PC-9 (cell line): ENCODE results near the gene STUB1. TPM values are rescaled to one million over a fixed set of nuclear protein-coding genes. Genes with fewer than 3 reads are reported as not detected.

Experiments used
- Bru-seq: library from RNA; stranded (reverse); fragments of 400-500 nt; gene quantifications from one replicate; lab custom pipeline; 2021; lab: Mats Ljungman, UMichigan
- BruChase-seq, 2 experiments: library from RNA; stranded (reverse); fragments of 400-500 nt; gene quantifications; one replicate each; lab custom pipeline; 2021; lab: Mats Ljungman, UMichigan
- BruUV-seq: library from RNA; stranded (reverse); fragments of 400-500 nt; replicated peaks from 2 replicates; lab custom pipeline; 2021; lab: Mats Ljungman, UMichigan
- CTCF ChIA-PET: fragments of 300-600 bp; sonication (Branson Sonifier 250); formaldehyde crosslinking; loops from one replicate; lab custom pipeline; 2022; ENCODE audit warnings: antibody characterized with exemption; lab: Charles Lee
- POLR2A ChIA-PET: fragments of 300-600 bp; sonication (Branson Sonifier 250); formaldehyde crosslinking; loops from one replicate; lab custom pipeline; 2022; ENCODE audit warnings: antibody characterized with exemption; ENCODE audit not compliant: unreplicated experiment; lab: Charles Lee
- DNase-seq, 2 experiments: peaks; one replicate each; pipeline versions ENCODE4 v3.0.0 to v3.0.0-alpha.2; 2015 to 2022; ENCODE audit warnings: mixed read lengths in 1 of 2
- H2AFZ ChIP-seq: fragments of 200-600 bp; sonication (generic); 2 replicates; pipeline ENCODE4 v1.8.1; 2017; ENCODE audit warnings: antibody characterized with exemption
- H3F3A ChIP-seq: fragments of 200-600 bp; sonication (generic); 2 replicates; pipeline ENCODE4 v1.8.1; 2017; ENCODE audit warnings: antibody characterized with exemption, mild to moderate bottlenecking, low read depth; ENCODE audit not compliant: insufficient read depth
- H3K27ac ChIP-seq: fragments of 200-600 bp; sonication (generic); 2 replicates; pipeline ENCODE4 v1.6.1; 2016; ENCODE audit warnings: mixed run types
- H3K27me3 ChIP-seq: fragments of 200-600 bp; sonication (generic); 2 replicates; pipeline ENCODE4 v1.6.1; 2016; ENCODE audit warnings: low read depth, mixed run types; ENCODE audit not compliant: insufficient read depth
- H3K36me3 ChIP-seq: fragments of 200-600 bp; sonication (generic); 2 replicates; pipeline ENCODE4 v1.6.1; 2016; ENCODE audit warnings: low read depth, mixed run types
- H3K4me1 ChIP-seq: fragments of 200-600 bp; sonication (generic); replicated peaks from 2 replicates; pipeline ENCODE4 v1.6.1; 2016; ENCODE audit warnings: mixed run types; ENCODE audit not compliant: insufficient read depth
- H3K4me2 ChIP-seq: fragments of 200-600 bp; sonication (generic); 2 replicates; pipeline ENCODE4 v1.6.1; 2017; ENCODE audit warnings: mixed run types
- H3K4me3 ChIP-seq: fragments of 200-600 bp; sonication (generic); 2 replicates; pipeline ENCODE4 v1.6.1; 2016; ENCODE audit warnings: mixed run types
- H3K79me2 ChIP-seq: fragments of 200-600 bp; sonication (generic); 2 replicates; pipeline ENCODE4 v1.6.1; 2017; ENCODE audit warnings: low read depth, mixed run types
- H3K9me2 ChIP-seq: fragments of 200-600 bp; sonication (generic); 2 replicates; pipeline ENCODE4 v1.8.1; 2017; ENCODE audit warnings: mild to moderate bottlenecking; ENCODE audit not compliant: insufficient read depth
- H3K9me3 ChIP-seq: fragments of 200-600 bp; sonication (generic); 2 replicates; pipeline ENCODE4 v1.8.1; 2016; ENCODE audit warnings: low read depth; ENCODE audit not compliant: insufficient read depth
- H4K20me1 ChIP-seq: fragments of 200-600 bp; sonication (generic); 2 replicates; pipeline ENCODE4 v1.8.1; 2017; ENCODE audit not compliant: insufficient read depth
- CTCF ChIP-seq: fragments of 200-600 bp; sonication (generic); conservative IDR thresholded peaks from 2 replicates; pipeline ENCODE4 v1.6.1; 2017; ENCODE audit warnings: mixed run types, antibody characterized with exemption, mild to moderate bottlenecking, moderate library complexity
- EZH2 ChIP-seq: fragments of 200-600 bp; sonication (generic); IDR thresholded peaks from 2 replicates; pipeline ENCODE4 v1.8.0; 2017; ENCODE audit warnings: antibody characterized with exemption, low read depth
- intact Hi-C: fragments of 100-400 bp; cut with micrococcal nuclease; formaldehyde crosslinking; loops from one replicate; pipeline ENCODE4 v1.10.0; 2022; ENCODE audit not compliant: unreplicated experiment
- long read RNA-seq: library from polyadenylated mRNA; stranded (forward); transcript quantifications from one replicate; pipeline ENCODE4 v2.0.0, GENCODE V29; 2022
- total RNA-seq: library from RNA; stranded (reverse); gene quantifications from 2 replicates; pipeline ENCODE4 v1.2.3, GENCODE V29; 2021

STUB1 gene
- total RNA-seq (174 and 211 TPM in 2 replicates), Bru-seq, nascent RNA (percentile 86 among the genes with signal in this experiment), BruChase-seq, experiment 1, labeled RNA remaining after a 2-hour chase (percentile 93 among the genes with signal in this experiment), BruChase-seq, experiment 2, labeled RNA remaining after a 6-hour chase (percentile 95 among the genes with signal in this experiment)
- long read RNA-seq, transcript STUB1-208 (5 exons, 684 nt), result minor isoform, 5 of 491 reads
- long read RNA-seq, transcript STUB1-201 (7 exons, 1,472 nt), result major isoform, 385 of 491 reads
- long read RNA-seq, transcript STUB1-211 (5 exons, 1,853 nt), result minor isoform, 5 of 491 reads
- long read RNA-seq, partial matches to known transcripts, result 48 of 491 reads
- long read RNA-seq, other reads (novel, unspliced or antisense), result 42 of 491 reads

GRCh38 chr16:679814-680624 lies at the start of gene STUB1:
STUB1 (plus strand) TSS chr16:680410; CDS start chr16:680526, 116 bp downstream.
- H3K27ac ChIP-seq, result peak within 1 kb of the TSS; percentile 43; the same call in 1 of the 2 replicates
- BruUV-seq, result no TSS peak
- TF ChIP-seq CTCF (no peak), EZH2 (no peak)
- DNase-seq, result peak; percentile 60 to 94
- CTCF ChIA-PET, result interaction anchor here (0.6 kb wide), 1 partner anchor 40 kb away, joined by 4 read pairs; no protein-coding TSS in a partner anchor
- H3K4me1 ChIP-seq, result peaks cover 30% of the 10 kb centered on the region
- peak within 1 kb of the TSS; percentile 86 for H3K4me2 ChIP-seq
- no peaks in the 10 kb centered on the region for H3K9me2 ChIP-seq
- peak within 1 kb of the TSS; percentile 71 for H3K4me3 ChIP-seq
- H3K36me3 ChIP-seq, result no peaks in the 10 kb centered on the region; the same call in 1 of the 2 replicates
- H3F3A ChIP-seq, result peaks cover 40% of the 10 kb centered on the region; the same call in 1 of the 2 replicates
- no peaks in the 10 kb centered on the region for H3K27me3 ChIP-seq
- intact Hi-C loops, result loop anchor here (5.0 kb wide), 1 partner anchor 153 kb away; the partner anchor contains the start of gene CAPN15
- H3K9me3 ChIP-seq, result no peaks in the 10 kb centered on the region
- peaks cover 30% of the 10 kb centered on the region for H4K20me1 ChIP-seq
- peak within 1 kb of the TSS; percentile 89 for H2AFZ ChIP-seq
- peaks cover 33% of the 10 kb centered on the region for H3K79me2 ChIP-seq
- POLR2A ChIA-PET, result interaction anchor here (0.5 to 1.1 kb wide), 4 partner anchors 31 to 277 kb away, joined by 3 to 5 read pairs (median 4); partner anchors contain the start of genes CHTF18 and WDR90

- TF ChIP-seq CTCF (no peak), EZH2 (no peak)
- no peak within 1 kb of the TSS for H3K4me2 ChIP-seq
- H3K79me2 ChIP-seq, result peaks cover 18% of the 10 kb centered on the region
- H4K20me1 ChIP-seq, result 0 out of 2 replicates have a peak, but pooled peaks cover 12% of the 10 kb centered on the region
- H3K4me1 ChIP-seq, result peaks cover 32% of the 10 kb centered on the region
- no peak within 1 kb of the TSS for H3K27ac ChIP-seq
- H3K9me2 ChIP-seq, result no peaks in the 10 kb centered on the region
- CTCF ChIA-PET, result interaction anchor here (0.7 kb wide), 1 partner anchor 37 kb away, joined by 3 read pairs; no protein-coding TSS in a partner anchor
- H3F3A ChIP-seq, result peaks cover 25% of the 10 kb centered on the region; the same call in 1 of the 2 replicates
- H3K9me3 ChIP-seq, result no peaks in the 10 kb centered on the region
- BruUV-seq, result no TSS peak
- intact Hi-C loops, result no loop called here
- no peak within 1 kb of the TSS for H3K4me3 ChIP-seq
- peak in 1 of 2 experiments; percentile 87 for DNase-seq
- POLR2A ChIA-PET, result no interaction called here
- H3K36me3 ChIP-seq, result no peaks in the 10 kb centered on the region
- no peak within 1 kb of the TSS for H2AFZ ChIP-seq
- H3K27me3 ChIP-seq, result no peaks in the 10 kb centered on the region
Observed at GRCh38 chr16:630815-631405, 49.3 kb upstream of the STUB1 start, which contains the start of gene WFIKKN1. WFIKKN1 (plus strand) TSS chr16:630985; CDS start chr16:631254, 269 bp downstream.
